ENCODE measurements around the gene MRPL38.

The MRPL38 gene

GRCh38 chr17:75919611-75920010 is 14.9 kb upstream of the MRPL38 start:
- DNase-seq (ENCODE audit: low read depth, low spot score), result no peak

- no peak for DNase-seq (ENCODE audit: low read depth, low spot score)
Observed at GRCh38 chr17:75917917-75918445, 13.3 kb upstream of the MRPL38 start.

GRCh38 chr17:75917141-75917916 is 12.6 kb upstream of the MRPL38 start:
- no peak for DNase-seq (ENCODE audit: low read depth, low spot score)

- no peak for DNase-seq (ENCODE audit: low read depth, low spot score)
Observed at GRCh38 chr17:75915268-75915667, 10.6 kb upstream of the MRPL38 start.

GRCh38 chr17:75914643-75915267 is 10.1 kb upstream of the MRPL38 start:
- DNase-seq (ENCODE audit: low read depth, low spot score), result no peak

GRCh38 chr17:75913537-75914210 is 9.0 kb upstream of the MRPL38 start:
- no peak for DNase-seq (ENCODE audit: low read depth, low spot score)

GRCh38 chr17:75910699-75911098 is 6.0 kb upstream of the MRPL38 start:
- DNase-seq (ENCODE audit: low read depth, low spot score), result peak; percentile 72

- DNase-seq (ENCODE audit: low read depth, low spot score), result no peak
Observed at GRCh38 chr17:75909812-75910274, 5.2 kb upstream of the MRPL38 start.

GRCh38 chr17:75909051-75909811 is 4.5 kb upstream of the MRPL38 start:
- no peak for DNase-seq (ENCODE audit: low read depth, low spot score)

GRCh38 chr17:75908201-75908600 is 3.5 kb upstream of the MRPL38 start:
- DNase-seq (ENCODE audit: low read depth, low spot score), result peak; percentile 73

GRCh38 chr17:75906143-75906884 is 1.6 kb upstream of the MRPL38 start:
- DNase-seq (ENCODE audit: low read depth, low spot score), result no peak

- no peak for DNase-seq (ENCODE audit: low read depth, low spot score)
Observed at GRCh38 chr17:75902406-75902805, 2.3 kb downstream of the MRPL38 start.

GRCh38 chr17:75901727-75902126 is 3.0 kb downstream of the MRPL38 start:
- DNase-seq (ENCODE audit: low read depth, low spot score), result no peak

GRCh38 chr17:75900691-75901533 is 3.8 kb downstream of the MRPL38 start:
- DNase-seq (ENCODE audit: low read depth, low spot score), result no peak

- DNase-seq (ENCODE audit: low read depth, low spot score), result no peak
Observed at GRCh38 chr17:75899767-75900468, 4.8 kb downstream of the MRPL38 start.

GRCh38 chr17:75899353-75899752 is 5.3 kb downstream of the MRPL38 start:
- no peak for DNase-seq (ENCODE audit: low read depth, low spot score)

GRCh38 chr17:75898791-75899190 is 5.9 kb downstream of the MRPL38 start:
- no peak for DNase-seq (ENCODE audit: low read depth, low spot score)

GRCh38 chr17:75898065-75898464 is 6.6 kb downstream of the MRPL38 start:
- DNase-seq (ENCODE audit: low read depth, low spot score), result no peak
